BJ (cell line): Measurements from ENCODE around the gene RAPGEF1. TPM values are rescaled to one million over a fixed set of nuclear protein-coding genes. Genes with fewer than 3 reads are reported as not detected.

Experiments
- CTCF ChIA-PET: fragments of 350-600 bp; formaldehyde crosslinking; extraction: SDS; loops from one replicate; lab custom pipeline; 2021; ENCODE audit warnings: antibody characterized with exemption, inconsistent platforms; lab: Yijun Ruan, JAX
- POLR2A ChIA-PET: fragments of 300-600 bp; sonication (Branson Sonifier 250); formaldehyde crosslinking; extraction: SDS; loops from one replicate; lab custom pipeline; 2021; ENCODE audit warnings: antibody characterized with exemption; lab: Charles Lee
- DNase-seq: peaks from one replicate; pipeline ENCODE4 v3.0.0-alpha.2; 2011; ENCODE audit warnings: low read depth
- H3K27me3 ChIP-seq: 2 replicates; pipeline ENCODE4 v1.6.0; 2011; ENCODE audit warnings: low read length; ENCODE audit not compliant: control insufficient read depth, insufficient read depth
- H3K36me3 ChIP-seq: 2 replicates; pipeline ENCODE4 v1.5.1; 2011; ENCODE audit warnings: low read length; ENCODE audit not compliant: control insufficient read depth, insufficient read depth
- H3K4me3 ChIP-seq: 2 replicates; pipeline ENCODE4 v1.5.1; 2011; ENCODE audit warnings: low read depth, mild to moderate bottlenecking, control low read depth, low read length
- CTCF ChIP-seq: IDR thresholded peaks from 2 replicates; pipeline ENCODE4 v1.5.1; 2011; ENCODE audit warnings: low read depth, mild to moderate bottlenecking, control low read depth, inconsistent platforms, low read length, moderate library complexity; ENCODE audit not compliant: insufficient read depth
- polyA plus RNA-seq: library from polyadenylated mRNA; depleted of rRNA; stranded (reverse); fragments of >200 nt; gene quantifications from 2 replicates; pipeline ENCODE4 v1.2.3, GENCODE V29; 2011

RAPGEF1 gene
- polyA plus RNA-seq, 1 experiment = 31.6 TPM

- H3K4me3 ChIP-seq = no peak overlapping the region
- H3K27me3 ChIP-seq = no peaks in the 10 kb centered on the region
- no peak for DNase-seq
- no peak for TF ChIP-seq CTCF
- peaks cover 4% of the 10 kb centered on the region for H3K36me3 ChIP-seq
- ChIA-PET CTCF (interaction anchor here (1.0 to 3.0 kb wide), 5 partner anchors 10 to 613 kb away, joined by 3 to 14 read pairs (median 4); partner anchors contain the start of gene RAPGEF1), POLR2A (no interaction called here)
Measured at GRCh38 chr9:131639769-131640437, 100.0 kb downstream of the RAPGEF1 start.

- H3K4me3 ChIP-seq = no peak overlapping the region
- no peaks in the 10 kb centered on the region for H3K27me3 ChIP-seq
- no peak for DNase-seq
- ChIA-PET POLR2A (no interaction called here), CTCF (interaction anchor here (1.3 to 3.0 kb wide), 3 partner anchors 28 to 103 kb away, joined by 5 to 14 read pairs (median 6); partner anchors contain the start of gene RAPGEF1)
- no peak for TF ChIP-seq CTCF
- H3K36me3 ChIP-seq = peaks cover 5% of the 10 kb centered on the region
Measured at GRCh38 chr9:131636593-131636992, 103.3 kb downstream of the RAPGEF1 start.

- no peak overlapping the region for H3K4me3 ChIP-seq
- CTCF ChIA-PET = interaction anchor here (1.2 to 1.4 kb wide), 3 partner anchors 12 to 104 kb away, joined by 5 to 6 read pairs (median 5); partner anchors contain the start of gene RAPGEF1
- no peak for TF ChIP-seq CTCF
- DNase-seq = no peak
- peaks cover 7% of the 10 kb centered on the region for H3K36me3 ChIP-seq
- POLR2A ChIA-PET = no interaction called here
- H3K27me3 ChIP-seq = no peaks in the 10 kb centered on the region
Measured at GRCh38 chr9:131635892-131636291, 104.0 kb downstream of the RAPGEF1 start.

DNA sequence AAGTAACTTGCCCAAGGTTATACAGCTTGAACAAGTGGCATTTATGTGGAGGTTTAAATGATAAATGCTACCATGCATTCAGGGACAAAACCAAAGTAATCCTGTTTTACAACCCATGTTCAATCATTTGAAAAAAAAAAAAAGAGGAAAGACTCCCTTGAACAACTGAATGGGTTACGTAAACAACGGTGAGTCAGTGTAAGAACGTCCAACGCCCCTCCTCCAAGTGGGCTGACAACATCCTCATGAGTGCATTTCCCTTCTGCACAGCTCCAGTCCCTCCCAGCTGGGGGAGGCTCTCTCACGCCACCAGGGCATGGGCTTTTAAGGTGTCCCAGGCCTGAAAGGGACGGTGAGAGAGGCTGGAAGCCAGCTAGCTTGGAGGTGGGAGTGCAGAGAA is 104.6 kb downstream of the RAPGEF1 start:
- ChIA-PET POLR2A (no interaction called here), CTCF (interaction anchor here (0.7 to 1.4 kb wide), 4 partner anchors 11 to 434 kb away, joined by 3 to 6 read pairs (median 5); partner anchors contain the start of gene RAPGEF1)
- peak; percentile 30; the same call in 1 of the 2 replicates for TF ChIP-seq CTCF
- peak; percentile 95 for DNase-seq
- Histone ChIP-seq H3K27me3 (no peaks in the 10 kb centered on the region), H3K4me3 (no peak overlapping the region), H3K36me3 (peaks cover 7% of the 10 kb centered on the region)

GRCh38 chr9:131633491-131634031 is 106.3 kb downstream of the RAPGEF1 start:
- Histone ChIP-seq H3K4me3 (no peak overlapping the region), H3K27me3 (no peaks in the 10 kb centered on the region), H3K36me3 (peaks cover 10% of the 10 kb centered on the region)
- POLR2A ChIA-PET = no interaction called here
- DNase-seq = no peak
- no peak for TF ChIP-seq CTCF
- CTCF ChIA-PET = no interaction called here
